Measurements from ENCODE around the gene GPR55. TPM values are rescaled to one million over a fixed set of nuclear protein-coding genes. Genes with fewer than 3 reads are reported as not detected.

Gene GPR55
- total RNA-seq, 1 experiment from 2014 or later = not detected

DNA sequence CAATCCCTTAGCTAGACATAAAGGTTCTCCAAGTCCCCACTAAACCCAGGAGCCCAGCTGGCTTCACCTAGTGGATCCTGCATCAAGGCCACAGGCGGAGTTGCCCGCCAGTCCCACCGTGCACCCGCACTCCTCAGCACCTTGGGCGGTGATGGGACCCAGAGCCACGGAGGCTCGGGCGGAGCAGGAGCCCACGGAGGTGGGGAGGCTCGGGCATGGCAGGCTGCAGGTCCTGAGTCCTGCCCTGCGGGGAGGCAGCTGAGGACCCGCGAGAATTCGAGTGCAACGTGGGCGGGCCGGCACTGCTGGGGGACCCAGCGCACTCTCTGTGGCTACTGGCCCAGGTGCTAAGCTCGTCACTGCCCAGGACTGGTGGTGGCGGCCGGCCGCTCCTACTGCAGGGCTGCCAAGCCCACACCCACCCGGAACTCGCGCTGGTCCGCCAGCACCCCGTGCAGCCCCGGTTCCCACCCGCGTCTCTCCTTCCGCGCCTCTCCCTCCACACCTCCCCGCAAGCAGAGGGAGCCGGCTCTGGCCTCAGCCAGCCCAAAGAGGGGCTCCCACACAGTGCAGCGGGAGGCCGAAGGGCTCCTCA lies 39.2 kb upstream of the GPR55 start:
- H3K27me3 Mint-ChIP-seq (ENCODE audit: low read depth) = peaks cover 7% of the 10 kb centered on the region; the same call in 1 of the 2 replicates
- CTCF ChIA-PET = interaction anchor here (1.0 to 1.3 kb wide), 3 partner anchors 23 to 140 kb away, joined by 3 to 4 read pairs (median 3); no protein-coding TSS in a partner anchor
- TF ChIP-seq ZNF219 (CRISPR knock-in tag; IDR thresholded peaks at IDR 0.05; ENCODE audit: borderline replicate concordance) (no peak), MYBL2 (CRISPR knock-in tag; IDR thresholded peaks at IDR 0.05) (no peak), CREM (CRISPR knock-in tag; IDR thresholded peaks at IDR 0.05) (no peak), ELF4 (CRISPR knock-in tag; IDR thresholded peaks at IDR 0.05; ENCODE audit: low read depth) (no peak), ZNF121 (CRISPR knock-in tag; IDR thresholded peaks at IDR 0.05) (no peak), ZNF263 (CRISPR knock-in tag; IDR thresholded peaks at IDR 0.05; ENCODE audit: low read depth) (no peak), FOXK1 (CRISPR knock-in tag; IDR thresholded peaks at IDR 0.05) (no peak), ZNF671 (CRISPR knock-in tag; IDR thresholded peaks at IDR 0.05) (no peak), GTF2I (CRISPR knock-in tag; conservative IDR thresholded peaks at IDR 0.05) (no peak), TCF7 (CRISPR knock-in tag; IDR thresholded peaks at IDR 0.05; ENCODE audit: low read depth) (no peak), NR1H2 (CRISPR knock-in tag; IDR thresholded peaks at IDR 0.05) (no peak)
- TF ChIP-seq, protein P1, sequence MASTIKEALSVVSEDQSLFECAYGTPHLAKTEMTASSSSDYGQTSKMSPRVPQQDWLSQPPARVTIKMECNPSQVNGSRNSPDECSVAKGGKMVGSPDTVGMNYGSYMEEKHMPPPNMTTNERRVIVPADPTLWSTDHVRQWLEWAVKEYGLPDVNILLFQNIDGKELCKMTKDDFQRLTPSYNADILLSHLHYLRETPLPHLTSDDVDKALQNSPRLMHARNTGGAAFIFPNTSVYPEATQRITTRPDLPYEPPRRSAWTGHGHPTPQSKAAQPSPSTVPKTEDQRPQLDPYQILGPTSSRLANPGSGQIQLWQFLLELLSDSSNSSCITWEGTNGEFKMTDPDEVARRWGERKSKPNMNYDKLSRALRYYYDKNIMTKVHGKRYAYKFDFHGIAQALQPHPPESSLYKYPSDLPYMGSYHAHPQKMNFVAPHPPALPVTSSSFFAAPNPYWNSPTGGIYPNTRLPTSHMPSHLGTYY (CRISPR knock-in tag; IDR thresholded peaks at IDR 0.05) = no peak
- TF ChIP-seq, protein P2, sequence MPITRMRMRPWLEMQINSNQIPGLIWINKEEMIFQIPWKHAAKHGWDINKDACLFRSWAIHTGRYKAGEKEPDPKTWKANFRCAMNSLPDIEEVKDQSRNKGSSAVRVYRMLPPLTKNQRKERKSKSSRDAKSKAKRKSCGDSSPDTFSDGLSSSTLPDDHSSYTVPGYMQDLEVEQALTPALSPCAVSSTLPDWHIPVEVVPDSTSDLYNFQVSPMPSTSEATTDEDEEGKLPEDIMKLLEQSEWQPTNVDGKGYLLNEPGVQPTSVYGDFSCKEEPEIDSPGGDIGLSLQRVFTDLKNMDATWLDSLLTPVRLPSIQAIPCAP (CRISPR knock-in tag; IDR thresholded peaks at IDR 0.05) = no peak
- TF ChIP-seq, protein P3, sequence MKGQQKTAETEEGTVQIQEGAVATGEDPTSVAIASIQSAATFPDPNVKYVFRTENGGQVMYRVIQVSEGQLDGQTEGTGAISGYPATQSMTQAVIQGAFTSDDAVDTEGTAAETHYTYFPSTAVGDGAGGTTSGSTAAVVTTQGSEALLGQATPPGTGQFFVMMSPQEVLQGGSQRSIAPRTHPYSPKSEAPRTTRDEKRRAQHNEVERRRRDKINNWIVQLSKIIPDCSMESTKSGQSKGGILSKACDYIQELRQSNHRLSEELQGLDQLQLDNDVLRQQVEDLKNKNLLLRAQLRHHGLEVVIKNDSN (CRISPR knock-in tag; IDR thresholded peaks at IDR 0.05) = no peak
- TF ChIP-seq, protein P4, sequence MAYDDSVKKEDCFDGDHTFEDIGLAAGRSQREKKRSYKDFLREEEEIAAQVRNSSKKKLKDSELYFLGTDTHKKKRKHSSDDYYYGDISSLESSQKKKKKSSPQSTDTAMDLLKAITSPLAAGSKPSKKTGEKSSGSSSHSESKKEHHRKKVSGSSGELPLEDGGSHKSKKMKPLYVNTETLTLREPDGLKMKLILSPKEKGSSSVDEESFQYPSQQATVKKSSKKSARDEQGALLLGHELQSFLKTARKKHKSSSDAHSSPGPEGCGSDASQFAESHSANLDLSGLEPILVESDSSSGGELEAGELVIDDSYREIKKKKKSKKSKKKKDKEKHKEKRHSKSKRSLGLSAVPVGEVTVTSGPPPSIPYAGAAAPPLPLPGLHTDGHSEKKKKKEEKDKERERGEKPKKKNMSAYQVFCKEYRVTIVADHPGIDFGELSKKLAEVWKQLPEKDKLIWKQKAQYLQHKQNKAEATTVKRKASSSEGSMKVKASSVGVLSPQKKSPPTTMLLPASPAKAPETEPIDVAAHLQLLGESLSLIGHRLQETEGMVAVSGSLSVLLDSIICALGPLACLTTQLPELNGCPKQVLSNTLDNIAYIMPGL (CRISPR knock-in tag; IDR thresholded peaks at IDR 0.05) = no peak
- TF ChIP-seq, protein P5, sequence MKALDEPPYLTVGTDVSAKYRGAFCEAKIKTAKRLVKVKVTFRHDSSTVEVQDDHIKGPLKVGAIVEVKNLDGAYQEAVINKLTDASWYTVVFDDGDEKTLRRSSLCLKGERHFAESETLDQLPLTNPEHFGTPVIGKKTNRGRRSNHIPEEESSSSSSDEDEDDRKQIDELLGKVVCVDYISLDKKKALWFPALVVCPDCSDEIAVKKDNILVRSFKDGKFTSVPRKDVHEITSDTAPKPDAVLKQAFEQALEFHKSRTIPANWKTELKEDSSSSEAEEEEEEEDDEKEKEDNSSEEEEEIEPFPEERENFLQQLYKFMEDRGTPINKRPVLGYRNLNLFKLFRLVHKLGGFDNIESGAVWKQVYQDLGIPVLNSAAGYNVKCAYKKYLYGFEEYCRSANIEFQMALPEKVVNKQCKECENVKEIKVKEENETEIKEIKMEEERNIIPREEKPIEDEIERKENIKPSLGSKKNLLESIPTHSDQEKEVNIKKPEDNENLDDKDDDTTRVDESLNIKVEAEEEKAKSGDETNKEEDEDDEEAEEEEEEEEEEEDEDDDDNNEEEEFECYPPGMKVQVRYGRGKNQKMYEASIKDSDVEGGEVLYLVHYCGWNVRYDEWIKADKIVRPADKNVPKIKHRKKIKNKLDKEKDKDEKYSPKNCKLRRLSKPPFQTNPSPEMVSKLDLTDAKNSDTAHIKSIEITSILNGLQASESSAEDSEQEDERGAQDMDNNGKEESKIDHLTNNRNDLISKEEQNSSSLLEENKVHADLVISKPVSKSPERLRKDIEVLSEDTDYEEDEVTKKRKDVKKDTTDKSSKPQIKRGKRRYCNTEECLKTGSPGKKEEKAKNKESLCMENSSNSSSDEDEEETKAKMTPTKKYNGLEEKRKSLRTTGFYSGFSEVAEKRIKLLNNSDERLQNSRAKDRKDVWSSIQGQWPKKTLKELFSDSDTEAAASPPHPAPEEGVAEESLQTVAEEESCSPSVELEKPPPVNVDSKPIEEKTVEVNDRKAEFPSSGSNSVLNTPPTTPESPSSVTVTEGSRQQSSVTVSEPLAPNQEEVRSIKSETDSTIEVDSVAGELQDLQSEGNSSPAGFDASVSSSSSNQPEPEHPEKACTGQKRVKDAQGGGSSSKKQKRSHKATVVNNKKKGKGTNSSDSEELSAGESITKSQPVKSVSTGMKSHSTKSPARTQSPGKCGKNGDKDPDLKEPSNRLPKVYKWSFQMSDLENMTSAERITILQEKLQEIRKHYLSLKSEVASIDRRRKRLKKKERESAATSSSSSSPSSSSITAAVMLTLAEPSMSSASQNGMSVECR (CRISPR knock-in tag; IDR thresholded peaks at IDR 0.05; ENCODE audit: borderline replicate concordance) = no peak
- H3K9me3 Mint-ChIP-seq = peaks cover 20% of the 10 kb centered on the region
- no peaks in the 10 kb centered on the region for H3K36me3 Mint-ChIP-seq
- no peak overlapping the region for H3K4me3 Mint-ChIP-seq
- H3K4me1 Mint-ChIP-seq = no peaks in the 10 kb centered on the region; the same call in 1 of the 2 replicates
- DNase-seq (ENCODE audit: low spot score) (no peak), ATAC-seq (0 out of 2 replicates have a peak, but pooled peaks have one; percentile 20)
- POLR2A ChIA-PET = no interaction called here
- no peak overlapping the region for H3K27ac Mint-ChIP-seq

DNA sequence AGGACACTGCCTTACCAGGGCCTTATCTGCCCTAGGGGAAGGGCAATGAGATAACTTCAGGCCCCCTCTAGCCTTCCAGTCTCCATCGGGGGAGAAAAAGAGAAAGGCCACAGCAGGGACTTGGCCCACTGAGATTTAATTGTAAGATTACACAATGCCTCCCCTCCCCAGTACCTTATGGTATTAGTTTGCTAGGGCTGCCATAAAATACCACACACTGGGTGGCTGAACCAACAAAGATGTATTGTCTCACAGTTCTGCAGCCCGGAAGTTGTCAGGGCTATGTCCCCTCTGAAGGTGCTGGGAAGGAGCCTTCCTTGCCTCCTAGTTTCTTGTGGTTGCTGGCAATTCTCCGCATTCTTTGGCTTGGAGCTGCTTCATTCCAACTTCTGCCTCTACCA lies 36.0 kb upstream of the GPR55 start:
- Mint-ChIP-seq H3K4me1 (peaks cover 12% of the 10 kb centered on the region), H3K27me3 (ENCODE audit: low read depth) (peaks cover 31% of the 10 kb centered on the region), H3K36me3 (no peaks in the 10 kb centered on the region), H3K27ac (no peak overlapping the region), H3K9me3 (peaks cover 20% of the 10 kb centered on the region), H3K4me3 (no peak overlapping the region)
- ATAC-seq (no peak), DNase-seq (ENCODE audit: low spot score) (no peak)
- no peak for TF ChIP-seq SOX15 (CRISPR knock-in tag; IDR thresholded peaks at IDR 0.05)
- TF ChIP-seq, protein P6, sequence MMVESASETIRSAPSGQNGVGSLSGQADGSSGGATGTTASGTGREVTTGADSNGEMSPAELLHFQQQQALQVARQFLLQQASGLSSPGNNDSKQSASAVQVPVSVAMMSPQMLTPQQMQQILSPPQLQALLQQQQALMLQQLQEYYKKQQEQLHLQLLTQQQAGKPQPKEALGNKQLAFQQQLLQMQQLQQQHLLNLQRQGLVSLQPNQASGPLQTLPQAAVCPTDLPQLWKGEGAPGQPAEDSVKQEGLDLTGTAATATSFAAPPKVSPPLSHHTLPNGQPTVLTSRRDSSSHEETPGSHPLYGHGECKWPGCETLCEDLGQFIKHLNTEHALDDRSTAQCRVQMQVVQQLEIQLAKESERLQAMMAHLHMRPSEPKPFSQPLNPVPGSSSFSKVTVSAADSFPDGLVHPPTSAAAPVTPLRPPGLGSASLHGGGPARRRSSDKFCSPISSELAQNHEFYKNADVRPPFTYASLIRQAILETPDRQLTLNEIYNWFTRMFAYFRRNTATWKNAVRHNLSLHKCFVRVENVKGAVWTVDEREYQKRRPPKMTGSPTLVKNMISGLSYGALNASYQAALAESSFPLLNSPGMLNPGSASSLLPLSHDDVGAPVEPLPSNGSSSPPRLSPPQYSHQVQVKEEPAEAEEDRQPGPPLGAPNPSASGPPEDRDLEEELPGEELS (CRISPR knock-in tag; IDR thresholded peaks at IDR 0.05) = no peak
- CTCF ChIA-PET = no interaction called here
- POLR2A ChIA-PET = no interaction called here

Measured in WTC11 (cell line).